Endothelial cell of hepatic sinusoid (primary cell): ENCODE results near the gene AADACL4.

Experiments used
- in situ Hi-C: cut with HindIII; loops from 2 replicates; pipeline ENCODE4 v1.10.0; 2017; ENCODE audit warnings: low sequenced_read_pairs

Gene AADACL4

GRCh38 chr1:12626888-12627287 lies 17.0 kb upstream of the AADACL4 start:
- in situ Hi-C loops, result loop anchor here (25.0 kb wide), 1 partner anchor 515 kb away; no protein-coding TSS in a partner anchor

GRCh38 chr1:12627296-12627695 lies 16.6 kb upstream of the AADACL4 start:
- in situ Hi-C loops, result loop anchor here (25.0 kb wide), 1 partner anchor 515 kb away; no protein-coding TSS in a partner anchor

- in situ Hi-C loops, result loop anchor here (25.0 kb wide), 1 partner anchor 517 kb away; no protein-coding TSS in a partner anchor
These were observed 14.4 kb upstream of the AADACL4 start for GRCh38 chr1:12629511-12629956.

- in situ Hi-C loops, result loop anchor here (10.0 to 25.0 kb wide), 2 partner anchors 205 to 518 kb away; no protein-coding TSS in a partner anchor
These were observed 13.7 kb upstream of the AADACL4 start for GRCh38 chr1:12629985-12630760.

GRCh38 chr1:12630946-12631530 lies 12.8 kb upstream of the AADACL4 start:
- in situ Hi-C loops, result loop anchor here (10.0 to 25.0 kb wide), 2 partner anchors 206 to 519 kb away; no protein-coding TSS in a partner anchor

GRCh38 chr1:12631571-12631970 lies 12.3 kb upstream of the AADACL4 start:
- in situ Hi-C loops, result loop anchor here (10.0 to 25.0 kb wide), 2 partner anchors 207 to 519 kb away; no protein-coding TSS in a partner anchor

- in situ Hi-C loops, result loop anchor here (10.0 to 25.0 kb wide), 2 partner anchors 209 to 522 kb away; no protein-coding TSS in a partner anchor
These were observed 9.7 kb upstream of the AADACL4 start for GRCh38 chr1:12634156-12634555.

GRCh38 chr1:12634696-12635202 lies 9.1 kb upstream of the AADACL4 start:
- in situ Hi-C loops, result loop anchor here (10.0 to 25.0 kb wide), 2 partner anchors 210 to 522 kb away; no protein-coding TSS in a partner anchor

GRCh38 chr1:12636098-12636950 lies 7.6 kb upstream of the AADACL4 start:
- in situ Hi-C loops, result loop anchor here (10.0 to 25.0 kb wide), 2 partner anchors 212 to 524 kb away; no protein-coding TSS in a partner anchor

- in situ Hi-C loops, result loop anchor here (10.0 to 25.0 kb wide), 2 partner anchors 213 to 525 kb away; no protein-coding TSS in a partner anchor
These were observed 6.2 kb upstream of the AADACL4 start for GRCh38 chr1:12637693-12638092.

- in situ Hi-C loops, result loop anchor here (25.0 kb wide), 1 partner anchor 528 kb away; no protein-coding TSS in a partner anchor
These were observed 3.5 kb upstream of the AADACL4 start for GRCh38 chr1:12640237-12640957.

GRCh38 chr1:12640958-12641272 lies 3.0 kb upstream of the AADACL4 start:
- in situ Hi-C loops, result loop anchor here (25.0 kb wide), 1 partner anchor 529 kb away; no protein-coding TSS in a partner anchor

GRCh38 chr1:12643079-12643478 lies 806 bp upstream of the AADACL4 start:
- in situ Hi-C loops, result loop anchor here (25.0 kb wide), 1 partner anchor 531 kb away; no protein-coding TSS in a partner anchor

GRCh38 chr1:12644237-12644636 lies 352 bp downstream of the AADACL4 start:
- in situ Hi-C loops, result loop anchor here (25.0 kb wide), 1 partner anchor 532 kb away; no protein-coding TSS in a partner anchor

- in situ Hi-C loops, result loop anchor here (25.0 kb wide), 1 partner anchor 533 kb away; no protein-coding TSS in a partner anchor
These were observed 944 bp downstream of the AADACL4 start for GRCh38 chr1:12644829-12645228.

- in situ Hi-C loops, result loop anchor here (25.0 kb wide), 1 partner anchor 533 kb away; no protein-coding TSS in a partner anchor
These were observed 1.5 kb downstream of the AADACL4 start for GRCh38 chr1:12645401-12645800.

- in situ Hi-C loops, result loop anchor here (25.0 kb wide), 1 partner anchor 536 kb away; no protein-coding TSS in a partner anchor
These were observed 4.9 kb downstream of the AADACL4 start for GRCh38 chr1:12648741-12649140.

- in situ Hi-C loops, result loop anchor here (25.0 kb wide), 1 partner anchor 538 kb away; no protein-coding TSS in a partner anchor
These were observed 6.1 kb downstream of the AADACL4 start for GRCh38 chr1:12649971-12650421.

GRCh38 chr1:12654004-12654567 lies 10.2 kb downstream of the AADACL4 start:
- in situ Hi-C loops, result no loop called here
